K562 (cell line): Measurements from ENCODE around the gene P2RY8. TPM values are rescaled to one million over a fixed set of nuclear protein-coding genes. Genes with fewer than 3 reads are reported as not detected.
A peak's percentile ranks its signal among the peaks of the same experiment; 100 is the strongest.

ENCODE experiments used
- ATAC-seq: fragments of 200-7000 bp; cut with Tn5 transposase; 3 replicates; pipeline ENCODE4 v1.9.1; 2020; ENCODE audit warnings: moderate library complexity
- BruUV-seq: library from RNA; stranded (reverse); fragments of 400-500 nt; replicated peaks from 2 replicates; lab custom pipeline; 2021; lab: Mats Ljungman, UMichigan
- CTCF ChIA-PET: fragments of 300-600 bp; formaldehyde crosslinking; extraction: SDS; loops from one replicate; lab custom pipeline; 2021; ENCODE audit warnings: low intra/inter-chr PET ratio; lab: Yijun Ruan, JAX
- POLR2A ChIA-PET: fragments of 300-600, 350-650 bp; sonication (Branson Sonifier 250); formaldehyde crosslinking; extraction: SDS; loops from one replicate; lab custom pipeline; 2021; ENCODE audit warnings: antibody characterized with exemption, inconsistent platforms; lab: Yijun Ruan, JAX
- DNase-seq, 4 experiments: peaks; one replicate each; pipeline versions ENCODE4 v3.0.0 to v3.0.0-alpha.2; 2011 to 2018; ENCODE audit warnings: low spot score in 3 of 4, mixed read lengths in 3 of 4; ENCODE audit errors: extremely low read depth in 1 of 4
- FAIRE-seq: peaks from 2 replicates; lab custom pipeline; 2011; peaks lifted over from hg19 to GRCh38; lab: Jason Lieb, UNC
- H2AFZ ChIP-seq: 2 replicates; pipeline ENCODE4 v1.6.0; 2011; ENCODE audit warnings: low read depth, low read length, control low read depth, inconsistent platforms
- H3K27ac ChIP-seq: fragments of 200-600 bp; 3 replicates; pipeline ENCODE4 v1.8.0; 2011; ENCODE audit warnings: low read depth, mild to moderate bottlenecking, control low read depth, inconsistent platforms, low read length, moderate library complexity, mixed read lengths; ENCODE audit errors: extremely low read depth
- H3K27me3 ChIP-seq, 2 experiments: fragments of 300-600 bp in 1 of 2; 2 replicates in 1 of 2; 3 replicates in 1 of 2; pipeline versions ENCODE4 v1.6.0 to v1.8.0; 2011; ENCODE audit warnings: inconsistent platforms in 2 of 2, low read length in 2 of 2, mild to moderate bottlenecking in 1 of 2, mixed read lengths in 1 of 2, moderate library complexity in 1 of 2; ENCODE audit not compliant: control insufficient read depth in 2 of 2, insufficient read depth in 2 of 2
- H3K36me3 ChIP-seq: fragments of 300-600 bp; 3 replicates; pipeline ENCODE4 v1.8.0; 2011; ENCODE audit warnings: mild to moderate bottlenecking, low read length, inconsistent platforms; ENCODE audit not compliant: control insufficient read depth, insufficient read depth
- H3K4me1 ChIP-seq, 2 experiments: fragments of 200-600 bp in 1 of 2; replicated peaks in 1 of 2; 2 replicates in 1 of 2; 3 replicates in 1 of 2; pipeline versions ENCODE4 v1.5.1 to v1.8.0; 2011; ENCODE audit warnings: inconsistent platforms in 2 of 2, low read length in 2 of 2, mild to moderate bottlenecking in 1 of 2, mixed read lengths in 1 of 2, moderate library complexity in 1 of 2; ENCODE audit not compliant: control insufficient read depth in 2 of 2, insufficient read depth in 2 of 2
- H3K4me2 ChIP-seq: 2 replicates; pipeline ENCODE4 v1.6.1; 2011; ENCODE audit warnings: low read length, control low read depth, inconsistent platforms, mixed read lengths; ENCODE audit not compliant: insufficient read depth
- H3K4me3 ChIP-seq: fragments of 200-600 bp; sonication (generic), shearing (Covaris generic); 2 replicates; pipeline ENCODE4 v1.5.1; 2016; ENCODE audit warnings: control low read depth, inconsistent platforms
- H3K79me2 ChIP-seq: fragments of 200-600 bp; 3 replicates; pipeline ENCODE4 v1.8.0; 2011; ENCODE audit warnings: low read length, inconsistent platforms; ENCODE audit not compliant: control insufficient read depth, insufficient read depth
- H3K9ac ChIP-seq, 2 experiments: 2 replicates each; pipeline versions ENCODE4 v1.6.0 to v1.6.1; 2011; ENCODE audit warnings: low read depth in 2 of 2, low read length in 2 of 2, control low read depth in 1 of 2, inconsistent platforms in 1 of 2, mild to moderate bottlenecking in 1 of 2, mixed read lengths in 1 of 2; ENCODE audit not compliant: insufficient read depth in 1 of 2
- H3K9me1 ChIP-seq: one replicate; pipeline ENCODE4 v1.6.0; 2011; ENCODE audit warnings: inconsistent platforms, mild to moderate bottlenecking, low read length, moderate library complexity; ENCODE audit not compliant: control insufficient read depth, insufficient read depth
- H3K9me3 ChIP-seq: replicated peaks from 2 replicates; pipeline ENCODE4 v1.5.1; 2011; ENCODE audit warnings: low read depth, low read length, inconsistent platforms; ENCODE audit not compliant: control insufficient read depth, insufficient read depth
- H4K20me1 ChIP-seq: replicated peaks from 2 replicates; pipeline ENCODE4 v1.6.1; 2011; ENCODE audit warnings: low read length, inconsistent platforms, mixed read lengths; ENCODE audit not compliant: control insufficient read depth, insufficient read depth
- BCOR ChIP-seq: fragments of 450-650 bp; IDR thresholded peaks from 2 replicates; pipeline ENCODE4 v1.6.1; 2016
- CEBPG ChIP-seq, 3 experiments: fragments of 200-800 bp in 1 of 3; sonication (Bioruptor generic) in 1 of 3; sonication (generic) in 1 of 3; formaldehyde crosslinking in 1 of 3; IDR thresholded peaks in 2 of 3; conservative IDR thresholded peaks in 1 of 3; 2 replicates each; pipeline versions ENCODE4 v1.6.1 to v1.8.0; 2016 to 2022; ENCODE audit warnings: missing compliant biosample characterization in 2 of 3, missing genetic modification characterization in 2 of 3, mild to moderate bottlenecking in 1 of 3, missing genetic modification reagents in 1 of 3
- CHD1 ChIP-seq: fragments of 200-600 bp; sonication (generic); IDR thresholded peaks from one replicate; pipeline ENCODE4 v1.6.1; 2012; ENCODE audit warnings: mild to moderate bottlenecking, moderate library complexity, low read length, inconsistent platforms
- DNMT1 ChIP-seq: fragments of 450-650 bp; IDR thresholded peaks from 2 replicates; pipeline ENCODE4 v1.6.1; 2016; ENCODE audit warnings: antibody characterized with exemption, mild to moderate bottlenecking
- E2F3 ChIP-seq: fragments of 250-450 bp; sonication (Bioruptor Pico); IDR thresholded peaks from 2 replicates; pipeline ENCODE4 v1.4.0; 2020; ENCODE audit warnings: mild to moderate bottlenecking
- GATA2 ChIP-seq: sonication (generic); formaldehyde crosslinking; IDR thresholded peaks from 2 replicates; pipeline ENCODE4 v1.4.0; 2020; ENCODE audit warnings: mild to moderate bottlenecking, missing genetic modification reagents
- MTA1 ChIP-seq: fragments of 450-650 bp; IDR thresholded peaks from 2 replicates; pipeline ENCODE4 v1.6.1; 2017; ENCODE audit warnings: borderline replicate concordance
- MXI1 ChIP-seq: IDR thresholded peaks from 2 replicates; pipeline ENCODE4 v1.6.1; 2011; ENCODE audit warnings: low read depth, mild to moderate bottlenecking, improper control_type of control experiment, low read length
- NFE2 ChIP-seq: IDR thresholded peaks from 2 replicates; pipeline ENCODE4 v1.6.1; 2014; ENCODE audit warnings: antibody characterized with exemption, low read depth
- NFYB ChIP-seq: IDR thresholded peaks from 2 replicates; pipeline ENCODE4 v1.6.1; 2011; ENCODE audit warnings: mild to moderate bottlenecking, moderate library complexity; ENCODE audit not compliant: insufficient read length; ENCODE audit errors: extremely low read depth
- RBM15 ChIP-seq: fragments of 200-400 bp; formaldehyde crosslinking; IDR thresholded peaks from 2 replicates; pipeline ENCODE4 v1.6.1; 2018; ENCODE audit warnings: mild to moderate bottlenecking, low read length, moderate library complexity; ENCODE audit not compliant: insufficient read depth
- SP1 ChIP-seq: sonication (generic); formaldehyde crosslinking; IDR thresholded peaks from 2 replicates; pipeline ENCODE4 v1.8.1; 2022; ENCODE audit warnings: mild to moderate bottlenecking, missing genetic modification reagents
- THRA ChIP-seq: fragments of 450-650 bp; IDR thresholded peaks from 2 replicates; pipeline ENCODE4 v1.6.1; 2017; ENCODE audit warnings: mild to moderate bottlenecking, moderate library complexity
- YY1 ChIP-seq, 3 experiments: IDR thresholded peaks; 2 replicates each; pipeline ENCODE4 v1.6.1; 2011; ENCODE audit warnings: low read length in 2 of 3, mild to moderate bottlenecking in 2 of 3, moderate library complexity in 2 of 3, borderline replicate concordance in 1 of 3, control low read depth in 1 of 3, low read depth in 1 of 3; ENCODE audit not compliant: insufficient read depth in 3 of 3, insufficient replicate concordance in 2 of 3, control insufficient read depth in 1 of 3, insufficient read length in 1 of 3; ENCODE audit errors: extremely low read depth in 1 of 3
- ZNF165 ChIP-seq: fragments of 250-450 bp; sonication (Bioruptor Pico); IDR thresholded peaks from 2 replicates; pipeline ENCODE4 v1.4.0; 2020; ENCODE audit warnings: borderline replicate concordance
- ZNF24 ChIP-seq: fragments of 450-650 bp; IDR thresholded peaks from 2 replicates; pipeline ENCODE4 v1.6.1; 2016
- ZNF740 ChIP-seq, 3 experiments: fragments of 200-800 bp in 1 of 3; sonication (Bioruptor generic) in 1 of 3; sonication (generic) in 1 of 3; formaldehyde crosslinking in 1 of 3; IDR thresholded peaks; 2 replicates each; pipeline versions ENCODE4 v1.6.1 to v1.8.0; 2016 to 2022; ENCODE audit warnings: mild to moderate bottlenecking in 2 of 3, missing compliant biosample characterization in 2 of 3, missing genetic modification characterization in 2 of 3, missing genetic modification reagents in 1 of 3
- WGBS: fragments of 100-300 bp; shearing (Covaris generic); methylation state at CpG from one replicate; pipeline ENCODE4 v1.1.6; 2016; ENCODE audit warnings: low coverage, mixed read lengths; ENCODE audit not compliant: insufficient coverage; ENCODE audit errors: missing lambda C conversion rate; 5-methylcytosine and 5-hydroxymethylcytosine counted together
- in situ Hi-C: fragments of 300-500 bp; cut with MboI; formaldehyde crosslinking; loops from 4 replicates; pipeline ENCODE4 v1.15.0; 2018; ENCODE audit warnings: inconsistent platforms, mixed read lengths
- intact Hi-C: fragments of 100-400 bp; cut with micrococcal nuclease; formaldehyde crosslinking; loops from 2 replicates; pipeline ENCODE4 v1.14.2; 2022
- polyA plus RNA-seq, 8 experiments: library from polyadenylated mRNA; depleted of rRNA in 4 of 8; stranded (reverse) in 5 of 8; unstranded in 3 of 8; fragments of >200 nt; fragmentation: Nextera tagmentation in 2 of 8; fragmentation: Illumina TruSeq in 1 of 8; extraction: Ambion mirVana in 2 of 8; extraction: Trizol in 1 of 8; gene quantifications; 2 replicates each; pipeline versions ENCODE4 v1.2.1 to v1.2.3, GENCODE V29; 2011 to 2014; ENCODE audit warnings: inconsistent platforms in 1 of 8, missing spikeins in 1 of 8
- total RNA-seq, 7 experiments: library from RNA; depleted of rRNA in 6 of 7; stranded (reverse); fragments of >200 nt in 6 of 7; fragmentation: Illumina TruSeq in 2 of 7; extraction: Trizol in 2 of 7; gene quantifications; 2 replicates each; pipeline versions ENCODE4 v1.2.1 to v1.2.3, GENCODE V29; 2011 to 2021; ENCODE audit warnings: low replicate concordance in 1 of 7
- TF ChIP-seq, protein P1 (sequence below), 2 experiments: fragments of 450-650 bp in 1 of 2; sonication (generic) in 1 of 2; formaldehyde crosslinking in 1 of 2; IDR thresholded peaks in 1 of 2; conservative IDR thresholded peaks in 1 of 2; 2 replicates each; pipeline versions ENCODE4 v1.6.1 to v1.8.1; 2016 to 2023; ENCODE audit warnings: mild to moderate bottlenecking in 2 of 2, moderate library complexity in 2 of 2, inconsistent platforms in 1 of 2, missing genetic modification reagents in 1 of 2

The P2RY8 gene
- total and polyA plus RNA-seq, 9 of the 15 experiments (the other 6 are each of a cell fraction or from before 2014, with no cell fraction given), result 0.04 to 0.69 (median 0.08) TPM; not detected in 3

DNA sequence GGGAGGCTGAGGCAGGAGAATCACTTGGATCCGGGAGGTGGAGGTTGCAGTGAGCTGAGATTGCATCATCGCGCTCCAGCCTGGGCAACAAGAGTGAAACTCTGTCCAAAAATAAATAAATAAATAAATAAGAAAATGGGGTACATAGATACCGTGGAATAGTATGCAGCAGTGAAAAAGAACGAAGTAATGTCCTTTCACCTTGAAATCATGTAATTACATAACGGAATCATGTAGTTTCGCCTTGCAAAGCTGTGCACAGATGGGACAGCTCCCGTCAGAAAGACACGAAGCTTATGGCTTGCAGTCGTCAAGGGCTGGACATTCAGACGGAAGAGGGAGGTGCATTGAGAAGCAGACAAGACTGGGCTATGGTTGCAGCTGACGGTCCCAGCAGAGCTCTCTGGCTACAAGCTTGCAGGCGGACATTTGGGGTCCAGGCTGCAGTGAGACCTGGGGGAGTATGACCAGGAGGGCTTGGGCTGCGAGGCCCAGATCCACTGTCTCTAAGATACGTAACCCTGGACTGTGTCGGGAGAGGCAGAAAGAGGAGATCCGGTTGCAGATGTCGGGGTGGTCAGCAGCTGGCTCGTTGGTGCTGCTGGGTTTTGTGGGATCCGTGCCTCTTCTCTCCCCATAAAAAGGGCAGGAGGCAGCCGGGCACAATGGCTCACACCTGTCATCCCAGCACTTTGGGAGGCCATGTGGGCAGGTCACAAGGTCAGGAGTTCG is 6.2 kb upstream of the P2RY8 start:
- BruUV-seq, result no TSS peak
- H3K27me3 ChIP-seq, result no peaks in the 10 kb centered on the region
- FAIRE-seq (no peak), ATAC-seq (no peak), DNase-seq (no peak)
- no peak overlapping the region for H3K27ac ChIP-seq
- no peaks in the 10 kb centered on the region for H3K79me2 ChIP-seq
- H3K9ac ChIP-seq, result no peak overlapping the region
- no peak overlapping the region for H3K4me2 ChIP-seq
- in situ Hi-C loops, result no loop called here
- H2AFZ ChIP-seq, result no peak overlapping the region
- H3K9me3 ChIP-seq, result no peaks in the 10 kb centered on the region
- no peaks in the 10 kb centered on the region for H4K20me1 ChIP-seq
- intact Hi-C loops, result no loop called here
- ChIA-PET POLR2A (no interaction called here), CTCF (no interaction called here)
- H3K9me1 ChIP-seq, result no peaks in the 10 kb centered on the region
- no peaks in the 10 kb centered on the region for H3K4me1 ChIP-seq
- whole genome bisulfite sequencing, result 29% methylated on average over 14 of the region's 22 CpGs
- no peak overlapping the region for H3K4me3 ChIP-seq
- H3K36me3 ChIP-seq, result no peaks in the 10 kb centered on the region
- TF ChIP-seq ZNF24, result no peak
- TF ChIP-seq, protein P1, sequence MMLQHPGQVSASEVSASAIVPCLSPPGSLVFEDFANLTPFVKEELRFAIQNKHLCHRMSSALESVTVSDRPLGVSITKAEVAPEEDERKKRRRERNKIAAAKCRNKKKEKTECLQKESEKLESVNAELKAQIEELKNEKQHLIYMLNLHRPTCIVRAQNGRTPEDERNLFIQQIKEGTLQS (IDR thresholded peaks at IDR 0.05), result peak; percentile 16; the same call in 1 of the 2 replicates
- TF ChIP-seq, protein P1 (CRISPR knock-in tag; conservative IDR thresholded peaks at IDR 0.05), result no peak
- no peak for TF ChIP-seq CHD1
- TF ChIP-seq DNMT1, result no peak
- no peak for TF ChIP-seq MXI1
- TF ChIP-seq YY1 (IDR thresholded peaks at IDR 0.05; ENCODE audit: borderline replicate concordance in 1 of 3, control insufficient read depth in 1 of 3, extremely low read depth in 1 of 3, insufficient read depth in 3 of 3, insufficient read length in 1 of 3, insufficient replicate concordance in 2 of 3, low read depth in 1 of 3, low read length in 2 of 3), result no peak
- TF ChIP-seq RBM15, result no peak
- no peak for TF ChIP-seq E2F3 (CRISPR knock-in tag)
- no peak for TF ChIP-seq GATA2
- TF ChIP-seq MTA1, result no peak
- TF ChIP-seq THRA, result no peak
- TF ChIP-seq NFYB, result no peak
- TF ChIP-seq SP1 (CRISPR knock-in tag), result no peak
- TF ChIP-seq BCOR, result 0 out of 2 replicates have a peak, but pooled peaks have one; percentile 42
- no peak for TF ChIP-seq ZNF740 (CRISPR knock-in tag; IDR thresholded peaks at IDR 0.05)
- TF ChIP-seq ZNF740 (tag; IDR thresholded peaks at IDR 0.05), result no peak
- TF ChIP-seq CEBPG (CRISPR knock-in tag; IDR thresholded peaks at IDR 0.05), result no peak
- TF ChIP-seq CEBPG (tag; conservative IDR thresholded peaks at IDR 0.05 in 1 of 2, IDR thresholded peaks at IDR 0.05 in 1 of 2), result peak in 1 of 2 experiments; percentile 15; a peak in 1 of 4 replicates
- no peak for TF ChIP-seq NFE2
- no peak for TF ChIP-seq ZNF165 (CRISPR knock-in tag)
